H1 (cell line): ENCODE data around the gene FOXL1. TPM values are rescaled to one million over a fixed set of nuclear protein-coding genes. Genes with fewer than 3 reads are reported as not detected.

Experiments used
- CTCF ChIA-PET: fragments of 300-600 bp; sonication (Branson Sonifier 250); formaldehyde crosslinking; loops from one replicate; lab custom pipeline; 2021; ENCODE audit not compliant: partially characterized antibody; lab: Charles Lee
- POLR2A ChIA-PET: fragments of 300-600 bp; sonication (Branson Sonifier 250); formaldehyde crosslinking; loops from one replicate; lab custom pipeline; 2021; ENCODE audit warnings: inconsistent platforms; ENCODE audit not compliant: partially characterized antibody; lab: Charles Lee
- DNase-seq, 2 experiments: peaks; one replicate each; pipeline versions ENCODE4 v3.0.0 to v3.0.0-alpha.2; 2010 to 2022; ENCODE audit warnings: low spot score in 2 of 2, low read depth in 1 of 2, mixed read lengths in 1 of 2
- FAIRE-seq: peaks from 2 replicates; lab custom pipeline; 2011; peaks lifted over from hg19 to GRCh38; lab: Jason Lieb, UNC
- H2AFZ ChIP-seq: 2 replicates; pipeline ENCODE4 v1.8.1; 2012; ENCODE audit warnings: low read length, inconsistent platforms
- H2AK5ac ChIP-seq: 2 replicates; pipeline ENCODE4 v1.6.1; 2013; ENCODE audit warnings: low read depth, low read length
- H2BK120ac ChIP-seq: replicated peaks from 2 replicates; pipeline ENCODE3; 2013; ENCODE audit warnings: low read depth, low read length, inconsistent platforms
- H2BK12ac ChIP-seq: 2 replicates; pipeline ENCODE4 v1.6.1; 2013; ENCODE audit warnings: low read depth, low read length
- H2BK15ac ChIP-seq: 2 replicates; pipeline ENCODE4 v1.6.1; 2013; ENCODE audit warnings: low read length
- H2BK20ac ChIP-seq: 2 replicates; pipeline ENCODE4 v1.6.1; 2013; ENCODE audit warnings: low read length
- H2BK5ac ChIP-seq: 2 replicates; pipeline ENCODE4 v1.6.1; 2013; ENCODE audit warnings: low read depth, low read length
- H3K14ac ChIP-seq: 2 replicates; pipeline ENCODE4 v1.6.1; 2013; ENCODE audit warnings: inconsistent platforms; ENCODE audit not compliant: insufficient read length
- H3K18ac ChIP-seq: 2 replicates; pipeline ENCODE4 v1.6.1; 2013; ENCODE audit warnings: low read length; ENCODE audit errors: extremely low read depth
- H3K23ac ChIP-seq: 2 replicates; pipeline ENCODE4 v1.6.1; 2013; ENCODE audit warnings: inconsistent platforms; ENCODE audit not compliant: insufficient read length
- H3K23me2 ChIP-seq: 2 replicates; pipeline ENCODE4 v1.6.1; 2013; ENCODE audit warnings: low read depth, low read length
- H3K27ac ChIP-seq: 2 replicates; pipeline ENCODE4 v1.6.1; 2011; ENCODE audit warnings: low read depth, low read length, inconsistent platforms
- H3K27me3 ChIP-seq, 4 experiments: replicated peaks in 1 of 4; 1 replicate in 1 of 4; 2 replicates in 3 of 4; pipeline versions ENCODE4 v1.6.1 to v1.8.1; 2011 to 2013; ENCODE audit warnings: low read length in 3 of 4, mild to moderate bottlenecking in 3 of 4, inconsistent platforms in 2 of 4, mixed read lengths in 2 of 4, moderate library complexity in 1 of 4; ENCODE audit not compliant: control insufficient read depth in 3 of 4, insufficient read depth in 3 of 4; ENCODE audit errors: extremely low read depth in 1 of 4
- H3K36me3 ChIP-seq, 4 experiments: 2 replicates each; pipeline versions ENCODE4 v1.6.1 to v1.8.1; 2011 to 2013; ENCODE audit warnings: mild to moderate bottlenecking in 4 of 4, low read length in 3 of 4, moderate library complexity in 2 of 4, control low read depth in 1 of 4, inconsistent platforms in 1 of 4; ENCODE audit not compliant: insufficient read depth in 4 of 4, control insufficient read depth in 2 of 4
- H3K4ac ChIP-seq: replicated peaks from 2 replicates; pipeline ENCODE3; 2013; ENCODE audit warnings: low read length, low read depth, mixed read lengths, inconsistent platforms; ENCODE audit not compliant: insufficient read length
- H3K4me1 ChIP-seq, 4 experiments: replicated peaks in 1 of 4; 1 replicate in 1 of 4; 2 replicates in 3 of 4; pipeline versions ENCODE4 v1.6.1 to v1.8.1; 2011 to 2013; ENCODE audit warnings: low read length in 3 of 4, inconsistent platforms in 2 of 4, mixed read lengths in 1 of 4; ENCODE audit not compliant: insufficient read depth in 4 of 4, control insufficient read depth in 3 of 4
- H3K4me2 ChIP-seq, 2 experiments: 2 replicates each; pipeline versions ENCODE4 v1.6.1 to v1.8.1; 2011 to 2013; ENCODE audit warnings: low read depth in 2 of 2, low read length in 2 of 2, control low read depth in 1 of 2, inconsistent platforms in 1 of 2, mild to moderate bottlenecking in 1 of 2; ENCODE audit not compliant: insufficient read depth in 1 of 2
- H3K4me3 ChIP-seq, 4 experiments: fragments of 200-600, 300-600 bp in 1 of 4; sonication (generic), shearing (Covaris generic), sonication (Bioruptor Twin) in 1 of 4; 2 replicates each; pipeline versions ENCODE4 v1.5.1 to v1.8.1; 2011 to 2016; ENCODE audit warnings: low read length in 4 of 4, low read depth in 3 of 4, control low read depth in 2 of 4, inconsistent platforms in 2 of 4, mild to moderate bottlenecking in 2 of 4, mixed read lengths in 1 of 4, moderate library complexity in 1 of 4; ENCODE audit not compliant: insufficient read depth in 2 of 4; ENCODE audit errors: extremely low read depth in 1 of 4
- H3K56ac ChIP-seq: replicated peaks from 2 replicates; pipeline ENCODE3; 2013; ENCODE audit warnings: low read depth, mild to moderate bottlenecking, mixed read lengths, low read length, inconsistent platforms; ENCODE audit not compliant: insufficient read length
- H3K79me1 ChIP-seq: 2 replicates; pipeline ENCODE4 v1.6.1; 2013; ENCODE audit warnings: low read depth, low read length, control low read depth
- H3K79me2 ChIP-seq, 2 experiments: 2 replicates each; pipeline versions ENCODE4 v1.6.1 to v1.8.1; 2012 to 2013; ENCODE audit warnings: low read length in 2 of 2, mild to moderate bottlenecking in 2 of 2, inconsistent platforms in 1 of 2; ENCODE audit not compliant: insufficient read depth in 2 of 2, control insufficient read depth in 1 of 2
- H3K9ac ChIP-seq, 4 experiments: replicated peaks in 1 of 4; 1 replicate in 1 of 4; 2 replicates in 3 of 4; pipeline versions ENCODE4 v1.6.1 to v1.8.1; 2011 to 2013; ENCODE audit warnings: low read depth in 3 of 4, low read length in 3 of 4, control low read depth in 2 of 4, mild to moderate bottlenecking in 2 of 4, moderate library complexity in 2 of 4, inconsistent platforms in 1 of 4; ENCODE audit errors: extremely low read depth in 1 of 4
- H3K9me3 ChIP-seq, 2 experiments: 2 replicates each; pipeline versions ENCODE4 v1.6.1 to v1.8.1; 2012 to 2013; ENCODE audit warnings: mild to moderate bottlenecking in 2 of 2, moderate library complexity in 2 of 2, control low read depth in 1 of 2, inconsistent platforms in 1 of 2, low read depth in 1 of 2, low read length in 1 of 2, mixed read lengths in 1 of 2; ENCODE audit not compliant: insufficient read depth in 2 of 2
- H4K20me1 ChIP-seq, 2 experiments: replicated peaks in 1 of 2; 2 replicates each; pipeline versions ENCODE3 to v1.8.1; 2011 to 2013; ENCODE audit warnings: inconsistent platforms in 2 of 2, low read length in 2 of 2, mild to moderate bottlenecking in 1 of 2; ENCODE audit not compliant: insufficient read depth in 2 of 2, control insufficient read depth in 1 of 2
- H4K5ac ChIP-seq: 2 replicates; pipeline ENCODE4 v1.6.1; 2013; ENCODE audit warnings: low read length, low read depth, mixed read lengths, inconsistent platforms; ENCODE audit not compliant: insufficient read length
- H4K8ac ChIP-seq: 2 replicates; pipeline ENCODE4 v1.8.0; 2013; ENCODE audit warnings: mild to moderate bottlenecking, moderate library complexity, low read length, inconsistent platforms; ENCODE audit not compliant: insufficient read depth; ENCODE audit errors: extremely low read depth
- H4K91ac ChIP-seq: replicated peaks from 2 replicates; pipeline ENCODE3; 2013; ENCODE audit warnings: low read length, mixed read lengths, inconsistent platforms; ENCODE audit not compliant: insufficient read length
- EZH2 ChIP-seq: fragments of 200-600 bp; sonication (generic); IDR thresholded peaks from 2 replicates; pipeline ENCODE4 v1.7.1; 2012; ENCODE audit warnings: low read depth, mild to moderate bottlenecking, moderate library complexity, low read length, inconsistent platforms; ENCODE audit not compliant: severe bottlenecking
- KDM1A ChIP-seq: fragments of 200-600, 300-600 bp; sonication (generic); IDR thresholded peaks from 2 replicates; pipeline ENCODE4 v1.7.1; 2016; ENCODE audit warnings: mild to moderate bottlenecking, low read length, borderline replicate concordance
- WGBS, 2 experiments: shearing (Covaris generic) in 1 of 2; methylation state at CpG; one replicate each; pipeline versions ENCODE4 v1.1.6 to v1.1.7; 2013 to 2015; ENCODE audit warnings: low lambda C conversion rate in 2 of 2, mixed read lengths in 2 of 2, inconsistent platforms in 1 of 2, low coverage in 1 of 2, missing lambda C conversion rate in 1 of 2; ENCODE audit not compliant: insufficient replicate concordance in 2 of 2, insufficient coverage in 1 of 2, insufficient read length in 1 of 2; ENCODE audit errors: extremely low coverage in 1 of 2, missing lambda C conversion rate in 1 of 2; 5-methylcytosine and 5-hydroxymethylcytosine counted together
- polyA plus RNA-seq, 7 experiments: library from polyadenylated mRNA; depleted of rRNA in 3 of 7; stranded (reverse) in 5 of 7; unstranded in 2 of 7; fragments of >200 nt in 5 of 7; fragments of 200-250 nt in 2 of 7; gene quantifications; 1 replicate in 5 of 7; 2 replicates in 1 of 7; 4 replicates in 1 of 7; pipeline versions ENCODE4 v1.2.1 to v1.2.3, GENCODE V29; 2011 to 2013; ENCODE audit warnings: missing spikeins in 2 of 7, mixed read lengths in 2 of 7
- total RNA-seq: library from RNA; stranded (reverse); fragmentation: NEBNext Ultra II Directional; extraction: Animal tissue kit (Norgen Biotek cat#: 25700); gene quantifications from 2 replicates; pipeline ENCODE4 v1.2.1, GENCODE V29; 2021

Gene FOXL1
- total and polyA plus RNA-seq, 2 of the 8 experiments (the other 6 are each of a cell fraction or from before 2014, with no cell fraction given): 0.03 TPM; not detected in 1

GRCh38 chr16:86580063-86580790 lies 1.9 kb downstream of the FOXL1 start:
- Histone ChIP-seq H4K8ac (no peak overlapping the region), H2BK15ac (no peak overlapping the region), H3K27me3 (peaks cover 54 to 81% (median 65%) of the 10 kb centered on the region in 4 experiments), H3K23ac (no peak overlapping the region), H2BK20ac (no peak overlapping the region), H3K36me3 (peaks cover 0 to 10% (median 0%) of the 10 kb centered on the region in 4 experiments; a peak in 1 of 8 replicates), H4K91ac (no peak overlapping the region), H3K56ac (no peak overlapping the region), H3K14ac (no peak overlapping the region), H3K79me1 (no peaks in the 10 kb centered on the region), H3K4me1 (peaks cover 5 to 35% (median 20%) of the 10 kb centered on the region in 4 experiments), H2BK5ac (no peak overlapping the region), H4K5ac (no peak overlapping the region), H3K4ac (no peak overlapping the region), H3K18ac (no peak overlapping the region), H3K9me3 (no peaks in the 10 kb centered on the region), H2AFZ (no peak overlapping the region), H4K20me1 (peaks cover 4 to 6% of the 10 kb centered on the region in 2 experiments), H2AK5ac (no peak overlapping the region), H2BK12ac (no peak overlapping the region), H3K4me2 (peak overlapping the region; percentile 83 to 95; a peak in 2 of 4 replicates), H3K27ac (no peak overlapping the region), H3K79me2 (no peaks in the 10 kb centered on the region), H3K9ac (no peak overlapping the region), H2BK120ac (no peak overlapping the region), H3K23me2 (peaks cover 11% of the 10 kb centered on the region; the same call in 1 of the 2 replicates), H3K4me3 (peak overlapping the region in 3 of 4 experiments; percentile 27 to 66 (median 38); a peak in 3 of 8 replicates)
- CTCF ChIA-PET: interaction anchor here (0.8 to 3.5 kb wide), 7 partner anchors 10 to 564 kb away, joined by 3 to 13 read pairs (median 3); no protein-coding TSS in a partner anchor
- TF ChIP-seq EZH2: peak; percentile 27
- TF ChIP-seq KDM1A: no peak
- 47% methylated on average over 15 of the region's 19 CpGs; no CpG with 5 or more reads in 1 of the 2 experiments for WGBS, 2 experiments
- DNase-seq: no peak
- POLR2A ChIA-PET: no interaction called here
- no peak for FAIRE-seq
